ENCODE results near the gene NOS3. TPM values are rescaled to one million over a fixed set of nuclear protein-coding genes. Genes with fewer than 3 reads are reported as not detected.

Gene NOS3
- polyA plus RNA-seq, 1 of the 3 experiments (the other 2 are of a cell fraction): 0.41 TPM

- no peaks in the 10 kb centered on the region for H4K20me1 ChIP-seq (ENCODE audit: insufficient read depth)
- POLR2A ChIA-PET: no interaction called here
- TF ChIP-seq ELF1 (IDR thresholded peaks at IDR 0.05): no peak
- TF ChIP-seq GABPA (IDR thresholded peaks at IDR 0.05; ENCODE audit: low read depth): no peak
- TF ChIP-seq CHD2 (IDR thresholded peaks at IDR 0.05; ENCODE audit: low read length, partially characterized antibody): no peak
- TF ChIP-seq EP300 (IDR thresholded peaks at IDR 0.05; ENCODE audit: borderline replicate concordance in 1 of 2, low read depth in 1 of 2, low read length in 1 of 2): no peak
- TF ChIP-seq MEF2A (IDR thresholded peaks at IDR 0.05; ENCODE audit: borderline replicate concordance, low read depth): no peak
- TF ChIP-seq TAF1 (IDR thresholded peaks at IDR 0.05; ENCODE audit: borderline replicate concordance, low read depth, low read length): no peak
- no peak for TF ChIP-seq USF2 (IDR thresholded peaks at IDR 0.05; ENCODE audit: borderline replicate concordance, low read depth, low read length)
- no peak for TF ChIP-seq PBX3 (IDR thresholded peaks at IDR 0.05)
- no peak for TF ChIP-seq GATA2 (CRISPR knock-in tag; IDR thresholded peaks at IDR 0.05)
- TF ChIP-seq NFIC (IDR thresholded peaks at IDR 0.05; ENCODE audit: borderline replicate concordance): no peak
- TF ChIP-seq REST (IDR thresholded peaks at IDR 0.05; ENCODE audit: low read depth, low read length): no peak
- TF ChIP-seq FOXM1 (IDR thresholded peaks at IDR 0.05; ENCODE audit: low read depth): no peak
- TF ChIP-seq ZBTB33 (IDR thresholded peaks at IDR 0.05; ENCODE audit: borderline replicate concordance, low read depth): no peak
- no peaks in the 10 kb centered on the region for H3F3A ChIP-seq (replicated peaks; ENCODE audit: insufficient read depth)
- peaks cover 9% of the 10 kb centered on the region; the same call in 1 of the 2 replicates for H3K27me3 ChIP-seq (ENCODE audit: insufficient read depth)
- no peak overlapping the region for H3K9ac ChIP-seq
- H3K9me3 ChIP-seq: no peaks in the 10 kb centered on the region
- peak overlapping the region in 1 of 2 experiments; percentile 94; a peak in 1 of 4 replicates for H3K27ac ChIP-seq (ENCODE audit: low read depth in 2 of 2, low read length in 1 of 2)
- CTCF ChIA-PET: interaction anchor here (0.9 to 27.1 kb wide), 11 partner anchors 13 to 60 kb away, joined by 3 to 761 read pairs (median 30); partner anchors contain the start of gene NOS3
- H2AFZ ChIP-seq (ENCODE audit: low read depth): no peak overlapping the region
- no peak overlapping the region for H3K4me2 ChIP-seq
- peaks cover 0 to 92% of the 10 kb centered on the region in 2 experiments; a peak in 2 of 4 replicates for H3K4me1 ChIP-seq (ENCODE audit: control insufficient read depth in 1 of 2, insufficient read depth in 2 of 2, low read depth in 1 of 2, low read length in 1 of 2)
- DNase-seq: no peak
- no peaks in the 10 kb centered on the region for H3K9me2 ChIP-seq
- H3K4me3 ChIP-seq (ENCODE audit: low read depth in 2 of 2, low read length in 1 of 2): no peak overlapping the region
- no peaks in the 10 kb centered on the region for H3K36me3 ChIP-seq (replicated peaks in 1 of 2; ENCODE audit: control insufficient read depth in 1 of 2, insufficient read depth in 2 of 2, low read length in 1 of 2)
- WGBS (ENCODE audit: low lambda C conversion rate): 76% methylated on average over 13 of the region's 13 CpGs
- H3K79me2 ChIP-seq (ENCODE audit: insufficient read depth): no peaks in the 10 kb centered on the region
Measured at GRCh38 chr7:150958597-150958996, 32.2 kb upstream of the NOS3 start.
